SK-N-MC (cell line): ENCODE measurements around the gene ADAMTSL3.
A peak's percentile ranks its signal among the peaks of the same experiment; 100 is the strongest.

Source experiments
- DNase-seq: peaks from one replicate; pipeline ENCODE4 v3.0.0-alpha.2; 2011; ENCODE audit warnings: low read depth, low spot score
- H3K27ac ChIP-seq: fragments of 200-600 bp; sonication (generic); 2 replicates; pipeline ENCODE4 v1.5.1; 2016; ENCODE audit warnings: mixed run types
- H3K36me3 ChIP-seq: fragments of 200-600 bp; sonication (generic); 2 replicates; pipeline ENCODE4 v1.6.1; 2017; ENCODE audit warnings: antibody characterized with exemption, low read length, mixed read lengths; ENCODE audit not compliant: insufficient read depth
- H3K4me3 ChIP-seq: fragments of 200-600 bp; sonication (generic); 2 replicates; pipeline ENCODE4 v1.5.1; 2016
- H3K9ac ChIP-seq: fragments of 200-600 bp; sonication (generic); 2 replicates; pipeline ENCODE4 v1.8.0; 2017; ENCODE audit warnings: mixed run types, mixed read lengths; ENCODE audit not compliant: insufficient read length
- H3K9me3 ChIP-seq: fragments of 200-600 bp; sonication (generic); 2 replicates; pipeline ENCODE4 v1.6.1; 2017; ENCODE audit warnings: low read depth, mild to moderate bottlenecking, antibody characterized with exemption, low read length, moderate library complexity, mixed read lengths
- EZH2 ChIP-seq: fragments of 200-600 bp; sonication (generic); IDR thresholded peaks from one replicate; pipeline ENCODE4 v1.6.1; 2017; ENCODE audit warnings: antibody characterized with exemption
- FOXP2 ChIP-seq: optimal IDR thresholded peaks from 2 replicates; pipeline ENCODE3; 2011; ENCODE audit warnings: mild to moderate bottlenecking, moderate library complexity; ENCODE audit not compliant: insufficient read depth; ENCODE audit errors: extremely low read length, control extremely low read depth
- POLR2AphosphoS5 ChIP-seq: IDR thresholded peaks from 2 replicates; pipeline ENCODE4 v1.6.1; 2012; ENCODE audit warnings: mild to moderate bottlenecking, low read depth, low read length, borderline replicate concordance

ADAMTSL3 gene

GRCh38 chr15:83652626-83653204 is 1.2 kb upstream of the ADAMTSL3 start:
- Histone ChIP-seq H3K27ac (no peak overlapping the region), H3K9me3 (no peaks in the 10 kb centered on the region), H3K4me3 (no peak overlapping the region), H3K36me3 (no peaks in the 10 kb centered on the region), H3K9ac (no peak overlapping the region)
- TF ChIP-seq EZH2 (no peak), FOXP2 (no peak), POLR2AphosphoS5 (no peak)
- no peak for DNase-seq

GRCh38 chr15:83653288-83653638 is 660 bp upstream of the ADAMTSL3 start:
- no peaks in the 10 kb centered on the region for H3K36me3 ChIP-seq
- H3K9me3 ChIP-seq = no peaks in the 10 kb centered on the region
- H3K9ac ChIP-seq = no peak overlapping the region
- TF ChIP-seq EZH2 (no peak), POLR2AphosphoS5 (no peak), FOXP2 (no peak)
- no peak for DNase-seq
- H3K4me3 ChIP-seq = peak overlapping the region; percentile 24; the same call in 1 of the 2 replicates
- no peak overlapping the region for H3K27ac ChIP-seq

GRCh38 chr15:83654379-83655236 is 685 bp downstream of the ADAMTSL3 start:
- TF ChIP-seq POLR2AphosphoS5 = no peak
- TF ChIP-seq EZH2 = no peak
- no peak for TF ChIP-seq FOXP2
- no peak overlapping the region for H3K27ac ChIP-seq
- H3K36me3 ChIP-seq = no peaks in the 10 kb centered on the region
- no peak overlapping the region for H3K9ac ChIP-seq
- no peak for DNase-seq
- no peaks in the 10 kb centered on the region for H3K9me3 ChIP-seq
- peak overlapping the region; percentile 77 for H3K4me3 ChIP-seq

- Histone ChIP-seq H3K36me3 (no peaks in the 10 kb centered on the region), H3K9me3 (no peaks in the 10 kb centered on the region), H3K9ac (no peak overlapping the region), H3K4me3 (no peak overlapping the region), H3K27ac (no peak overlapping the region)
- TF ChIP-seq FOXP2 (no peak), POLR2AphosphoS5 (no peak), EZH2 (no peak)
- DNase-seq = no peak
These were observed 1.3 kb downstream of the ADAMTSL3 start for GRCh38 chr15:83655237-83655616.

GRCh38 chr15:83656192-83656591 is 2.3 kb downstream of the ADAMTSL3 start:
- DNase-seq = no peak
- no peak overlapping the region for H3K27ac ChIP-seq
- no peak overlapping the region for H3K4me3 ChIP-seq
- no peak overlapping the region for H3K9ac ChIP-seq
- no peaks in the 10 kb centered on the region for H3K36me3 ChIP-seq
- TF ChIP-seq POLR2AphosphoS5 = no peak
- no peak for TF ChIP-seq FOXP2
- TF ChIP-seq EZH2 = no peak
- no peaks in the 10 kb centered on the region for H3K9me3 ChIP-seq

GRCh38 chr15:83656943-83657528 is 3.1 kb downstream of the ADAMTSL3 start:
- no peak overlapping the region for H3K27ac ChIP-seq
- H3K36me3 ChIP-seq = no peaks in the 10 kb centered on the region
- no peak for DNase-seq
- no peak overlapping the region for H3K9ac ChIP-seq
- no peaks in the 10 kb centered on the region for H3K9me3 ChIP-seq
- TF ChIP-seq FOXP2 (no peak), EZH2 (no peak), POLR2AphosphoS5 (no peak)
- H3K4me3 ChIP-seq = no peak overlapping the region

GRCh38 chr15:83657549-83657948 is 3.6 kb downstream of the ADAMTSL3 start:
- TF ChIP-seq POLR2AphosphoS5 = no peak
- no peak for TF ChIP-seq EZH2
- TF ChIP-seq FOXP2 = no peak
- no peak overlapping the region for H3K4me3 ChIP-seq
- no peak for DNase-seq
- no peaks in the 10 kb centered on the region for H3K36me3 ChIP-seq
- H3K9me3 ChIP-seq = no peaks in the 10 kb centered on the region
- H3K9ac ChIP-seq = no peak overlapping the region
- no peak overlapping the region for H3K27ac ChIP-seq
